ENCODE data around the gene FOSL2.

- no peak for TF ChIP-seq CEBPB (IDR thresholded peaks at IDR 0.05; ENCODE audit: borderline replicate concordance in 1 of 2, low read depth in 2 of 2, low read length in 2 of 2)
- TF ChIP-seq, protein P1, sequence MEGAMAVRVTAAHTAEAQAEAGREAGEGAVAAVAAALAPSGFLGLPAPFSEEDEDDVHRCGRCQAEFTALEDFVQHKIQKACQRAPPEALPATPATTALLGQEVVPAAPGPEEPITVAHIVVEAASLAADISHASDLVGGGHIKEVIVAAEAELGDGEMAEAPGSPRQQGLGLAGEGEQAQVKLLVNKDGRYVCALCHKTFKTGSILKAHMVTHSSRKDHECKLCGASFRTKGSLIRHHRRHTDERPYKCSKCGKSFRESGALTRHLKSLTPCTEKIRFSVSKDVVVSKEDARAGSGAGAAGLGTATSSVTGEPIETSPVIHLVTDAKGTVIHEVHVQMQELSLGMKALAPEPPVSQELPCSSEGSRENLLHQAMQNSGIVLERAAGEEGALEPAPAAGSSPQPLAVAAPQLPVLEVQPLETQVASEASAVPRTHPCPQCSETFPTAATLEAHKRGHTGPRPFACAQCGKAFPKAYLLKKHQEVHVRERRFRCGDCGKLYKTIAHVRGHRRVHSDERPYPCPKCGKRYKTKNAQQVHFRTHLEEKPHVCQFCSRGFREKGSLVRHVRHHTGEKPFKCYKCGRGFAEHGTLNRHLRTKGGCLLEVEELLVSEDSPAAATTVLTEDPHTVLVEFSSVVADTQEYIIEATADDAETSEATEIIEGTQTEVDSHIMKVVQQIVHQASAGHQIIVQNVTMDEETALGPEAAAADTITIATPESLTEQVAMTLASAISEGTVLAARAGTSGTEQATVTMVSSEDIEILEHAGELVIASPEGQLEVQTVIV (IDR thresholded peaks at IDR 0.05; ENCODE audit: borderline replicate concordance, partially characterized antibody) = no peak
- TF ChIP-seq GABPA (IDR thresholded peaks at IDR 0.05; ENCODE audit: low read depth) = no peak
- TF ChIP-seq MYC (IDR thresholded peaks at IDR 0.05; ENCODE audit: insufficient read depth, insufficient read length, insufficient replicate concordance, low read length, severe bottlenecking) = no peak
- TF ChIP-seq, protein P2, sequence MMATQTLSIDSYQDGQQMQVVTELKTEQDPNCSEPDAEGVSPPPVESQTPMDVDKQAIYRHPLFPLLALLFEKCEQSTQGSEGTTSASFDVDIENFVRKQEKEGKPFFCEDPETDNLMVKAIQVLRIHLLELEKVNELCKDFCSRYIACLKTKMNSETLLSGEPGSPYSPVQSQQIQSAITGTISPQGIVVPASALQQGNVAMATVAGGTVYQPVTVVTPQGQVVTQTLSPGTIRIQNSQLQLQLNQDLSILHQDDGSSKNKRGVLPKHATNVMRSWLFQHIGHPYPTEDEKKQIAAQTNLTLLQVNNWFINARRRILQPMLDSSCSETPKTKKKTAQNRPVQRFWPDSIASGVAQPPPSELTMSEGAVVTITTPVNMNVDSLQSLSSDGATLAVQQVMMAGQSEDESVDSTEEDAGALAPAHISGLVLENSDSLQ (IDR thresholded peaks at IDR 0.05) = no peak
- TF ChIP-seq NBN (IDR thresholded peaks at IDR 0.05) = no peak
- TF ChIP-seq EP300 (IDR thresholded peaks at IDR 0.05; ENCODE audit: borderline replicate concordance in 1 of 2, control insufficient read depth in 1 of 2, low read depth in 2 of 2, low read length in 2 of 2) = no peak
- no peak for TF ChIP-seq JUNB (IDR thresholded peaks at IDR 0.05)
- no peak for TF ChIP-seq SIN3A (IDR thresholded peaks at IDR 0.05; ENCODE audit: low read depth, low read length)
- no peak for TF ChIP-seq EZH2 (IDR thresholded peaks at IDR 0.05; ENCODE audit: borderline replicate concordance, control insufficient read depth, low read depth, low read length)
Measured at GRCh38 chr2:28437149-28437835, 44.6 kb downstream of the FOSL2 start.

All from GM12878 (cell line).